Endothelial cell of umbilical vein (primary cell): ENCODE results near the gene NAGPA. TPM values are rescaled to one million over a fixed set of nuclear protein-coding genes. Genes with fewer than 3 reads are reported as not detected.

ENCODE experiments used
- BruUV-seq: library from RNA; stranded (reverse); fragments of 400-500 nt; replicated peaks from 2 replicates; lab custom pipeline; 2021; lab: Mats Ljungman, UMichigan
- CTCF ChIA-PET: fragments of 300-600, 350-600 bp; sonication (Branson Sonifier 250); formaldehyde crosslinking; loops from one replicate; lab custom pipeline; 2021; ENCODE audit warnings: antibody characterized with exemption, inconsistent platforms; lab: Charles Lee
- POLR2A ChIA-PET: fragments of 300-600, 350-600 bp; sonication (Branson Sonifier 250); formaldehyde crosslinking; loops from one replicate; lab custom pipeline; 2021; ENCODE audit warnings: antibody characterized with exemption, inconsistent platforms; lab: Charles Lee
- DNase-seq: peaks from one replicate; pipeline ENCODE4 v3.0.0-alpha.2; 2011; ENCODE audit warnings: low read depth, low spot score
- FAIRE-seq: peaks from 2 replicates; lab custom pipeline; 2011; peaks lifted over from hg19 to GRCh38; lab: Jason Lieb, UNC
- H2AFZ ChIP-seq: 2 replicates; pipeline ENCODE4 v1.6.0; 2012; ENCODE audit warnings: low read depth, low read length, control low read depth, inconsistent platforms
- H3K27ac ChIP-seq: 2 replicates; pipeline ENCODE4 v1.5.1; 2011; ENCODE audit warnings: low read depth, mild to moderate bottlenecking, control low read depth, low read length, moderate library complexity; ENCODE audit not compliant: insufficient read depth
- H3K27me3 ChIP-seq, 2 experiments: 2 replicates each; pipeline versions ENCODE4 v1.6.0 to v1.6.1; 2011; ENCODE audit warnings: low read length in 2 of 2, mixed read lengths in 1 of 2; ENCODE audit not compliant: control insufficient read depth in 2 of 2, insufficient read depth in 2 of 2
- H3K36me3 ChIP-seq, 2 experiments: 2 replicates in 1 of 2; 3 replicates in 1 of 2; pipeline ENCODE4 v1.5.1; 2011; ENCODE audit warnings: low read length in 2 of 2, mild to moderate bottlenecking in 1 of 2, moderate library complexity in 1 of 2; ENCODE audit not compliant: control insufficient read depth in 2 of 2, insufficient read depth in 2 of 2; ENCODE audit errors: extremely low read depth in 1 of 2
- H3K4me1 ChIP-seq: 3 replicates; pipeline ENCODE4 v1.5.1; 2011; ENCODE audit warnings: mild to moderate bottlenecking, low read length; ENCODE audit not compliant: control insufficient read depth, insufficient read depth; ENCODE audit errors: extremely low read depth
- H3K4me2 ChIP-seq: 2 replicates; pipeline ENCODE4 v1.6.1; 2011; ENCODE audit warnings: low read length, control low read depth, mixed read lengths; ENCODE audit not compliant: insufficient read depth
- H3K4me3 ChIP-seq, 3 experiments: fragments of 200-600 bp in 1 of 3; sonication (generic), shearing (Covaris generic) in 1 of 3; replicated peaks in 1 of 3; 2 replicates each; pipeline ENCODE4 v1.5.1; 2011 to 2016; ENCODE audit warnings: control low read depth in 3 of 3, low read length in 3 of 3, mild to moderate bottlenecking in 2 of 3, inconsistent platforms in 1 of 3, low read depth in 1 of 3, moderate library complexity in 1 of 3; ENCODE audit not compliant: insufficient read depth in 1 of 3
- H3K79me2 ChIP-seq: 2 replicates; pipeline ENCODE4 v1.6.0; 2012; ENCODE audit warnings: low read length, inconsistent platforms; ENCODE audit not compliant: control insufficient read depth, insufficient read depth
- H3K9ac ChIP-seq: replicated peaks from 2 replicates; pipeline ENCODE3; 2011; ENCODE audit warnings: low read length, control low read depth; ENCODE audit not compliant: insufficient read depth; ENCODE audit errors: extremely low read depth
- H3K9me1 ChIP-seq: replicated peaks from 3 replicates; pipeline ENCODE4 v1.6.0; 2011; ENCODE audit warnings: mild to moderate bottlenecking, low read length; ENCODE audit not compliant: control insufficient read depth, insufficient read depth; ENCODE audit errors: extremely low read depth
- H3K9me3 ChIP-seq: replicated peaks from 2 replicates; pipeline ENCODE4 v1.5.1; 2012; ENCODE audit warnings: low read length, inconsistent platforms; ENCODE audit not compliant: control insufficient read depth, insufficient read depth
- H4K20me1 ChIP-seq: replicated peaks from 2 replicates; pipeline ENCODE3; 2011; ENCODE audit warnings: mild to moderate bottlenecking, low read length; ENCODE audit not compliant: control insufficient read depth, insufficient read depth; ENCODE audit errors: extremely low read depth
- CTCF ChIP-seq, 2 donors: IDR thresholded peaks; 1 replicate in 1 of 2; 2 replicates in 1 of 2; pipeline ENCODE4 v1.5.1; 2011; ENCODE audit warnings: low read length in 2 of 2, mild to moderate bottlenecking in 2 of 2, moderate library complexity in 2 of 2, control low read depth in 1 of 2, inconsistent platforms in 1 of 2, low read depth in 1 of 2; ENCODE audit not compliant: insufficient read depth in 1 of 2; ENCODE audit errors: extremely low read depth in 1 of 2
- EZH2 ChIP-seq: IDR thresholded peaks from 2 replicates; pipeline ENCODE4 v1.6.1; 2012; ENCODE audit warnings: borderline replicate concordance, low read depth, mild to moderate bottlenecking, moderate library complexity, low read length, inconsistent platforms; ENCODE audit not compliant: severe bottlenecking
- FOS ChIP-seq: IDR thresholded peaks from 2 replicates; pipeline ENCODE4 v1.6.1; 2011; ENCODE audit warnings: mild to moderate bottlenecking, low read length, moderate library complexity, borderline replicate concordance; ENCODE audit not compliant: insufficient read depth
- GATA2 ChIP-seq: IDR thresholded peaks from 2 replicates; pipeline ENCODE4 v1.7.0; 2011; ENCODE audit warnings: low read depth, mild to moderate bottlenecking, moderate library complexity, mixed read lengths, low read length; ENCODE audit not compliant: insufficient read length, insufficient read depth
- JUN ChIP-seq: IDR thresholded peaks from 2 replicates; pipeline ENCODE4 v1.6.1; 2011; ENCODE audit warnings: borderline replicate concordance, low read depth; ENCODE audit not compliant: insufficient read length, insufficient read depth
- MYC ChIP-seq: IDR thresholded peaks from one replicate; pipeline ENCODE4 v1.6.1; 2011; ENCODE audit warnings: mild to moderate bottlenecking, low read depth, low read length
- POLR2A ChIP-seq: IDR thresholded peaks from 2 replicates; pipeline ENCODE4 v1.6.1; 2012; ENCODE audit warnings: low read depth, mild to moderate bottlenecking, control low read depth, low read length
- POLR2AphosphoS5 ChIP-seq: IDR thresholded peaks from 2 replicates; pipeline ENCODE4 v1.6.1; 2012; ENCODE audit warnings: low read depth, mild to moderate bottlenecking, control low read depth, low read length, moderate library complexity; ENCODE audit not compliant: insufficient read depth
- dilution Hi-C: fragments of 300-500 bp; cut with MboI; formaldehyde crosslinking; loops from one replicate; pipeline ENCODE4 v1.15.0; 2019; ENCODE audit warnings: low sequenced_read_pairs; ENCODE audit not compliant: extremely low pct_ligation_motif_present
- intact Hi-C: fragments of 100-400 bp; cut with micrococcal nuclease; formaldehyde crosslinking; loops from one replicate; pipeline ENCODE4 v1.10.0; 2022
- polyA plus RNA-seq, 4 experiments: library from polyadenylated mRNA; depleted of rRNA in 3 of 4; stranded (reverse) in 3 of 4; unstranded in 1 of 4; fragments of >200 nt; gene quantifications; 2 replicates each; pipeline versions ENCODE4 v1.2.1 to v1.2.3, GENCODE V29; 2011 to 2012; ENCODE audit warnings: missing spikeins in 1 of 4
- total RNA-seq: library from RNA; stranded (reverse); gene quantifications from 2 replicates; pipeline ENCODE4 v1.2.3, GENCODE V29; 2021
- TF ChIP-seq, protein P1 (sequence below): IDR thresholded peaks from 2 replicates; pipeline ENCODE4 v1.6.1; 2011; ENCODE audit not compliant: insufficient read depth, insufficient read length

The NAGPA gene
- total and polyA plus RNA-seq, 2 donors (not counting 3 experiments of a cell fraction or from before 2014, with no cell fraction given), result 29.6 to 29.9 TPM

DNA sequence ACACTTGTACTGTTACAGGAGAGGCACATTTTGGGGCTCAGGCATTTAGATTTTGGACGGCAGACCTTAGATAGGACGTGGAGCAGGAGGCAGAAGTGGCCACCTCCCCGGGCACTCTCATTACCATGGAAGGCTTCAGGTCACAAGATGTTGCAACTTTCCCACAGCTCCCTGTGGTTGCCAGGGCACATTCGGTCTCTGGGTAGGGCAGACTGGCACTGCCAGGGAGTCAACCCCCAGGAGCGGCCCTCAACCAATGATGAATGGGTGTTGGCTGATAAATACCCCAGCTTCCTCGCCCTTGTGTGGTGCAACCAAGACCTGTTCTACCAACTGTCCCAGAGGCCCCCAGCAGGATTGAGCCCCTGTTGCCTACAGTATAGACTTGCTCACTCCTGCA, 11.2 kb downstream of the NAGPA start:
- no TSS peak for BruUV-seq
- no peak overlapping the region for H3K9ac ChIP-seq
- H3K4me3 ChIP-seq, result no peak overlapping the region
- no peaks in the 10 kb centered on the region for H3K36me3 ChIP-seq
- H4K20me1 ChIP-seq, result no peaks in the 10 kb centered on the region
- H3K9me3 ChIP-seq, result no peaks in the 10 kb centered on the region
- FAIRE-seq (no peak), DNase-seq (no peak)
- H3K4me1 ChIP-seq, result no peaks in the 10 kb centered on the region
- CTCF ChIA-PET, result no interaction called here
- intact Hi-C loops (no loop called here), dilution Hi-C loops (no loop called here)
- POLR2A ChIA-PET, result interaction anchor here (0.7 kb wide), 1 partner anchor 426 kb away, joined by 9 read pairs; no protein-coding TSS in a partner anchor
- H3K4me2 ChIP-seq, result no peak overlapping the region
- no peaks in the 10 kb centered on the region for H3K79me2 ChIP-seq
- TF ChIP-seq POLR2A (no peak), GATA2 (no peak), CTCF (IDR thresholded peaks at IDR 0.05; ENCODE audit: extremely low read depth in 1 of 2, insufficient read depth in 1 of 2, low read depth in 1 of 2, low read length in 2 of 2) (no peak), EZH2 (no peak), FOS (no peak), MYC (no peak), JUN (no peak), POLR2AphosphoS5 (no peak)
- TF ChIP-seq, protein P1, sequence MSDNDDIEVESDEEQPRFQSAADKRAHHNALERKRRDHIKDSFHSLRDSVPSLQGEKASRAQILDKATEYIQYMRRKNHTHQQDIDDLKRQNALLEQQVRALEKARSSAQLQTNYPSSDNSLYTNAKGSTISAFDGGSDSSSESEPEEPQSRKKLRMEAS, result no peak
- H3K27ac ChIP-seq, result no peak overlapping the region
- no peaks in the 10 kb centered on the region for H3K9me1 ChIP-seq
- no peak overlapping the region for H2AFZ ChIP-seq
- H3K27me3 ChIP-seq, result no peaks in the 10 kb centered on the region
